ENCODE data around the gene XRCC3.

XRCC3 gene

DNA sequence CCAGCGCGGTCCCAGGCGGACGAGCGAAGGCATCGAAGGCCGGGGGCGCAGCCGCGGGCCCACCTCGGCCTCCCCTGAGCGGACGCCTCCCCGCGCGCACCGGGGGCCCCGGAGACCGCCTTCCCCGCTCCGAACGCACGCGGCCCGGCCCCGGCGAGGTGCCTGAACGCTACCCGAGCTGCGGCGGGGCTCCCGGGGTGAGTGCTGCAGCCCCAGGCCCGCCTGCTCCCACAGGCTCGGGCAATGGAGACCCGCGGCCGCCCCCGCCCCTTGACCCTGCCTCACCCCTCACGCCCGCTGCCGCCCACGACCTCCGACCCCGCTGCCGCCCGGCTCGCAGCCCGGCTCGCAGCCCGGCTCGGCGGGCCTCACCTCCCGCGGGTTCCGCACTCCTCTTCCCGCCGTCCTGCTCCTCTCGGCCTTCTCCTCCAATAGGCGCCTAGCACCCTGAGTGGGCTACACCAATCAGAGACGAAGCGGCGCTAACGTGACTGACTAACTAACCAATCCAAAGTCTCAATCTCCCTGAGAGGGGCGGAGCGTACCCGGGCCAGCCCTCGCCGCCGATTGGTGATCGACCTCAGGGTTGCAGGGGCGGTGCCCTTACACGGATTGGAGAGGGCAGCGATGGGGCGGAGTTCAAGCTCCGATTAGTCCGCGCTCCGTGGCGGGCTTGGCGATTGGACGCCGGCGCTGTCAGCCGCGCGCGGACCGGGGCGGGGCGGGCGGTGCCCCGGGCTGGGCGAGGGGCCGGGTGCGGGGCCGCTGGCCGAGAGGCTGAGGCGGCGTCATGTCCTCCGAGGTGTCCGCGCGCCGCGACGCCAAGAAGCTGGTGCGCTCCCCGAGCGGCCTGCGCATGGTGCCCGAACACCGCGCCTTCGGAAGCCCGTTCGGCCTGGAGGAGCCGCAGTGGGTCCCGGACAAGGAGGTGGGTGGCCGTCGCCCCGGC is at the start of gene XRCC3, which contains the start of gene ZFYVE21:
XRCC3 (minus strand) TSS at position 400 of the 949 bp plus-strand sequence. CDS start 4,364 bp downstream, outside the sequence.
ZFYVE21 (plus strand) TSS at position 759 of the 949 bp plus-strand sequence; CDS start at position 791, 32 bp downstream.
- peak; percentile 100 for DNase-seq

DNA sequence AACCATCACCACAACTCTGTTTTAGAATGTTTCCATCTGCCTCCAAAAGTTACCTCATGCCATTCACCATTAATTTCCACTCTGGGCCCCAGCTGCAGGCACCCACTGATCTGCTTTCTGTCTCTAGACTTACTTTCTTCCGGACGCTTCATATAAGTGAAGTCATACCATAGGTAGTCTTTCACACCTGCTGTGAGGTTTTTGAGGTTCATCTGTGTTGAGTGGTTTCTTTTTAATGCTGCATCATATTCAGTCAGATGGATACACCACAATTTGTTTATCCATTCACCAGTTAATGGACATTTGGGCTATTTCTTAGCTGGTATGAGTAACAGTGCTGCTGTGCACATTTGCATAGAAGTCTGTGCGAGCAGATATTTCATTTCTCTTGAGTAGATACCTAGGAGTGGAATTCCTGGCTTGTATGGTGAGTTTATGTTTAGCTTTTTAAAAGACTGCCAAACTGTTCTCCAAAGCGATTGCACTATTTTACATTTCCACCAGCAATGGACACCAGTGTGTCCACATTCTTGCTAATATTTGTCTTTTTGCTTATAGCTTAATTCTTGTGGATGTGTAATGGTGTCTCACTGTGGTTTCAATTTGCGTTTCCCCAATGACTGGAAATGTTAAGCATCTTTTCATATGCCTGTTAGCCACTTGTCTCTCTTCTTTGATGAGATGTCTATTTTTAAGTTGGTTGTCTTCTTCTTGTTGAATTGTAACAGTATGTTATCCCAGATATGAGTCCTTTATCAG is 48.7 kb upstream of the XRCC3 start:
- no peak for DNase-seq

DNA sequence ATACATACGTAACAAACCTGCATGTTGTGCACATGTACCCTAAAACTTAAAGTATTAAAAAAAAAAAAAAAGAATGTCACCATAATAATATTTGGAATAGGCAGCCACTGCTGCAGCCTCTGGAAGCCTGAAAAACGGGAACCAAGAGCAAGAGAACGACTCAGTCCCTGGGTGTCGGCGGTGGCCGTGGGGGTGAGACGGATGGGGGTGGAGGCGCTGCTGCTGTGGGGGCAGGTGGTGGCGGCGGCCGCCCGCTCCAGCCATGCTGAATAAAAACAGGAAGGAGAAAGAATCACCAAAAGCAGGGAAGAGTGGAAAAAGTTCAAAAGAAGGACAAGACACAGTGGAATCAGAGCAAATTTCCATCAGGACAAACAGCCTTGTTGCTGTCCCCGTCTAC is 47.3 kb upstream of the XRCC3 start:
- no peak for DNase-seq

DNA sequence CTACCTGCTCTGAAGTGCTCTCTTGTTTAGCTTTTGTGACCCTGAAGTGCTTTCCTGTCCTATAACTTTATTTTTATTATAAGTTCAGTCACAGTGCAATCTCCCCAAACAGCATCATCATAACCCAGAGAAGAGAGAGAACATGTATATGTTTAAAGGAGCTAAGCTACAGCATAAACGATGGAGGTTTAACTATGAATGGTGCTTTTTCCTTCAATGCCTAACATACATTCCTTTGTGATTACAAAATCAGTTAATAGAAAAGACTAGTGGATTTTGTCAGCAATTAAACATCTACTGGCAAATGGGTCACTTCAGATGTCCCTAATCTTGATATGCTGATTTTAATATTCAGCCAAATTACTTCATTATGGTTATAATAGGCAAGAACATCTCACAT is 46.8 kb upstream of the XRCC3 start:
- no peak for DNase-seq

DNA sequence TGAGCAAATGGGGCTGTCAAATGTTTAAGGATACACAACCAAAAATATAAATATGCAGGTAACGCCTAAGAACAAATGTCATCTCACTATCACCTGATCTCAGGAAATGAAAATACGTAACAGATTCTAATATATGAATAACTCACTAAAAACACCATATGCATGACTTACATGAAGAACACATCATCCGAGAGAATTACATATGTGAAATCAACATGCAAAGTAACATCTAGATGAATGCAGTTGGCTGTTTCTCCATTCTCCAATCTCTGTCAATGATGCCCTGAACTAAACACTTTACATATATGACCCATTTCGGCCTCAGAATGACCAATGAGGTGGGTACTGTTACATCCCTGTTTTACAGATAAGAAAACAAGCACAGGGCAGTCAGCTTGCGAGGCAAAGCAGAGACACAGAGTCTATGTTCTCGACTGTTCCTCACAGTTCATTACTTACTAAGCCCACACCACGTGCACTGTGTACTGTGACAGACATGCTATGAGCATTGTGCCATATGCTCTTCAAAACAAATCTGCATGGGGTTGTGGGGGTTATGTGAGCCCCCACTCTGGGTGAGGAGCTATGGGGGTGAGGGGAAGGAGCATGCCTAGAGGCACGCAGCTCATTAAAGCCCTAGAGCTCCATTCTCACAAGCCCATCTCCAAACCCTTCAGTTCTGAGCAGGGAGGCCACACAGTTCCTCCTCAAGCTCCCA is 43.0 kb upstream of the XRCC3 start:
- no peak for DNase-seq

DNA sequence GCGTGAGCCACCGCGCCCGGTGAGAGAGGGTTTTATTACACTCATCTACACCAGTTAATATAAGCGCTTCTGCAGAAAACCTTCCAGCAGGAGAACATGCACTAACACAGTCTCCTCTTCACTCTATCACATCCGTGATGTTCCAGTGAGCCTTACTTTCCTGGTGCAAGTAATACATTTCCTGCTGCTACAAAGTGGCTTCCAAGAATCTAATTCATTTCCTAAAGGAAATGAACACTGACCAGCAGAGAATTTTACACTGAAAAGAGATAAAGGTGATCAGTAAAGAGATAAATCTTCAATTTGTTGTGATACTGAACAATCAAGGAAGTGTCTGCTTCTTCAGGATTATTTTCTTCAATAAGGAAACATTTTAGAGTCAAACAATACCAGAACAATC is 39.8 kb upstream of the XRCC3 start:
- no peak for DNase-seq

DNA sequence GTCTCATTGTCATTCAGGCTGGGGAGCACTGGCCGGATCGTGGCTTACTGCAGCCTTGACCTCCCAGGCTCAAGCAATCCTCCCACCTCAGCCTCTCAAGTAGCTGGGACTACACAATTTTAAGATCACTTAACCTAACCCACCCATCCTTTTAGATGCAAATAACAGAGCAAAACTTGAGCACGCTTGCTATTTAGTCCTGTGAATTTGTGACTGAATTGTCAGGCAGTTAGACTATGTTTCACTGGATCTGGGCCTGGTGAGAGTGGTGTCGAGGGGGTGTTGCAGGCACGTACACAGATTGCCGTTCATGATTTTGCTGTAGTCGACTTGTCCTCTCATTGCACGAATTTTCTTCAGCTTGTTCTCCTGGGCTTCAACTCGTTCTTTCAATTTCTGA is 38.5 kb upstream of the XRCC3 start:
- DNase-seq: no peak

DNA sequence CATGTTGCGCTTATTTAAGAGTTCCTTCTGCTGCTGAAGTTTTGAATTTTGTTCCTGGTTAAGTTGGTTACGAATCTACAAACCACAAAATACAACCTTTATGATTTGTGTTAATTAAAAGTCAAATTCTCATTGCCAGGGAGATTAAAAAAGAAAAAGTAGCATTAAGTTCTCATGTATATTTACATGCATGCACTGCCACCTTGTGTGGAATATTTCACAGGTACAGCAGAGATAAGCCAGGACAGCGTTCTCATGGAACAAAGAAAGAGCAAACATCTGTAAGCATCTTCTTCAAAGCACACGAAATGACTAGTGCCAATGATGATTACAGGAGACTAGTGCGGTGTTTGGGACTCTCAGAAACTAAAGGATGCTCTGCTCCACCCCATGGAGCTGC is 34.6 kb upstream of the XRCC3 start:
- no peak for DNase-seq

DNA sequence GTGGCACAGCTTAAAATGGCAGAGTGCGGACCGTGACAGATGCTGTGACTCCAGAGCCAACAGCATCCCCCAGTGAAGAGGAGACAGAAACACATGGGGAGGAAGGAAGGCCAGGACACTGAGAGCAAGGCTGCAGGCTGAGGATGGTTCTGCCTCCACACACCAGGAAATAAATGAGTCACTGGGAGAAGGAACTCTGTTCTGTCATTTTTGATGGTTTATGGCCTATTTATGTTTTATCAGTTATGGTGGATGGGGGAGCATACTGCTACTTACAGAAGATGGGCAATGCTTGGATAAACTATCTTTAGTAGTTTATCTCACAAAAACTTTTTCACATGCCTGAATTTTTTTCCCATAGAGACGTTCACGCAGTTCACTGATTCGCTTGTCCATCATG is 34.2 kb upstream of the XRCC3 start:
- no peak for DNase-seq

DNA sequence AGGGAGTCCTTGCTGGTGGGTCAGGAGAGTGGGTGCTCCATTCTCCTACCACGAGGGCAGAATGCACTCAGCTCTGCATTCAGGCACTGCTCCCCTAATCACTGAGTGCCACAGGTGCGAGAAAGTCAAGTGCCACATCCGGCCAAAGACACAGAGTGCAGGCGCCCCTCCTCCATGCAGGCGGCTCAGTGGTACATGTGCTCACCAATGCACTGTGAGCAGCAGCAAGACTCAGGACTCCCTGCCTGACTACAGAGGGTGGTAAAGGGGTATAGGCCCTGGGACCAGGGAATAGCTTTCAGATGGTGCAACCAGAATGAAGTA is 33.2 kb upstream of the XRCC3 start:
- DNase-seq: peak; percentile 59

DNA sequence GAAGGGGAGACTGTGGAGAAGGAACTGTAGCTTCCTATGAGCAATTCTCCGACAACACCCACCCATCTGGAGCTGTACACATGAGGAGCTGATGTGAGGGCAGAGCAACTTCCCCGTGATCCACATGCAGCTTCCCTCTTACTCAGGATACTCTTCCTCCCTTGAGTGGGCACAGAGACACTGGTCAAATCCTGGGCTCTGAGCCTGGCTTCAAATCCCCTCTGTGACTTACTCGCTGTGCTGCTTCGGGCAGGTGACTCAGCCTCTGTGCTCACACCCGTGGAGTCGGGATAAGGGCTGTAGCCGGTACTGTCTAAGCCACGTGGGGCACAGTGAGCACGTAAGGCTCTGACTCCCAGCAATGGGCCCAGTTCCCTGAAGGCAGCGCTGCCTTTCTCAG is 31.4 kb upstream of the XRCC3 start:
- DNase-seq: no peak

DNA sequence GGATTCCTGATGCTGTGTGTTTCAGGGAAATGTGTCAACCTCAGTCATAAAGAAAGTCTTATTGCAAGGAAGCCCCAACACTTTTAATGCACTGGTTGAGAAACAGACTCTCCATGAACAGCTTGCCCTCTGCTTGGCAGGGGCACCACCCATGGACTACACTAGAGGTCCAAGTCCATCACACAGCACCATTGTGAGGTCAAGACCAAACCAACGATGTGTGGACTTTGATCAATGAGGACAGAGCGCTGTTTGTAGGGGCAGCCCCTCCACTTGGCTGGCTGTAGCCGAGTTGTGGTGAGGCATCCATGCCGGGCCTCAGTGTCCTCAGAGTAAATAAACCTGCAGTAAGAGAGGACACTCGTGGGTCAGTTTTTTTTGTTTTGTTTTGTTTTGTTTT is 30.2 kb upstream of the XRCC3 start:
- no peak for DNase-seq

DNA sequence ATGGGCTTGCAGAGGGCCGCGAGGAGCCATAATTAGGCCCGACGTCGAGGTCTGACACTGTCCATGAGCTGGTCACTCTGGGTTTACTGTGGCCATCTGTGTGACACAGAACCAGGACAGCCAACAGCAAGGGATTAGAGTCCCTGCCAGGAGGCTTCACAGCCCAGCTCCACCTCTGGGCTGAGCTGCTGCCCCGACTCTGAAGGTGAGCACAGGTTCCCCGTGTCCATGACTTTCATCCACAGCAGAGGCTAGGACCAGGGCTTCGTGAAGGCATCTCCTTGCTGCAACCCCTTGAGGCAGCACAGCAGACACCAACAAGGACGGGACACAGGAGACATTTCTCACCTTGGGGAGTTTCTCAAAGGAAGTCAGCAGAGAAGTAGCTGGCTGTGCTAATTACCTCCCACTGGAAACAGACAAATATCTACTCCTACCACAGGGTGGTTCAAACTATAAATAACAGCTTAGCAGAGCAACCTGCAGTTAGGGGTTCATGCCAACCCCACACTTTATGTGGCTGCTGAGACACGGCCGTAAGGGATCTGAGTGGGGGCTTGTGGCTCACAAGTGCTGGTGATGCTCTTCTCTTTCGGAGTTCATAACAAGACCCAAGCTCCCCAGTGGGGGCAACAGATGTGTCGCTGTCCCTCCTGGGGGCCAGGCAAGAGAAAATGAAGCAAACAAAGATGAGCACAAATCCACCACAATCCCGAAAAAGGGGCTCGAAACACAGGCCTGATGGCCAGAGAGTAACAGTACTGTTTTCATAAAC is 29.6 kb upstream of the XRCC3 start:
- DNase-seq: no peak

DNA sequence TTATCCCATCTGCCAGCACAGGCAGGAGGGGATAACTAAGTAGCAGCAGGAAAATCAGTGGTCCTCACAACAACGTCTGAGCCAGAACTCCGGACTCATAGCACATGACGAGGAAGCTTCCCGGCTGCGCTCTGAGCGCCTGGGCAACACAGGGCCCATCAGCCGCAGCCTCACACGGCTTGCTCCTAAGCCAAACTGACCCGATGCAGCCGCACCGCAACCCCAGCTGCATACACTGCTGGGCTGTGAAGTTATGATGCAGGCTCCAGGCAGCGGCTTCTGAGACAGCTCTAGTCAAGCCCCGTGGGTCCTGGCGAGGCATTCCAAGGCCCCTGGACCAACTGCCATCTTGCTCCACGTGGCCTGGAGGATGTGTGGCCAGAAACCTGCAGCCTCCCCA is 28.4 kb upstream of the XRCC3 start:
- DNase-seq: no peak

DNA sequence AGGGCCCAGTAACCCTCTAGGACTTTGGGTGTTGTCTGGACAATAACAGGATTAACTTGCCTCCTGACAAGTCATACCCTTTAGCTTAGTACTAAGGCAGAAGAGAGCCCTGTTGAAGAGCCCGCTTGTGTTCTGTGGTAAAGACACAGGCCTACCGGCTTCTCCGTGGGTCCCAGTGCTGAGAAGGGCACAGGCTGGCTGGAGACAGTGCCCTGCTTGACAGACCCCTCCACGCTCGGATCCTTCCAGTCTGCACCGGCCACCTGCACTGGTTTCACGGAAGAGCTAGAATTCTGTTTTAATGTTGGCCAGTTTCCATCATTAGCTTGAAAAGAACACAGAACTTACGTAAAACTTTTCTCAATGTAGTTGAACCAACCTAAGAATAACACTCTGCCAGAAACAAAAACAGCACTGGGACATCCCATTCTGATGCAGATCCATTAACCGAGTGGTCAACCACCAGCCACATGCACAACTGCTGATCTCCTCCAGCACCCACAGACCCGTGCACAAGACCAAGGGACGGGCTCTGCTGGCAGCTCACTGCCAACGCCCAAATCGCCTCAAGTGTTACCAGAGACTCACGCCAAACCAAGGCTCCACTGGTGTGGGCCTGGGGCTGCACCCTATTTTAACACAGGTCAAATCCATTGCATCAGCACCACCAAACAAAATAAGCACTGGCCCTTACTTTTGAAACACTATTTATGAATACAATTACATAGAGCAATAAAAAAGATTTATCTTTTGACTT is 27.4 kb upstream of the XRCC3 start:
- no peak for DNase-seq

DNA sequence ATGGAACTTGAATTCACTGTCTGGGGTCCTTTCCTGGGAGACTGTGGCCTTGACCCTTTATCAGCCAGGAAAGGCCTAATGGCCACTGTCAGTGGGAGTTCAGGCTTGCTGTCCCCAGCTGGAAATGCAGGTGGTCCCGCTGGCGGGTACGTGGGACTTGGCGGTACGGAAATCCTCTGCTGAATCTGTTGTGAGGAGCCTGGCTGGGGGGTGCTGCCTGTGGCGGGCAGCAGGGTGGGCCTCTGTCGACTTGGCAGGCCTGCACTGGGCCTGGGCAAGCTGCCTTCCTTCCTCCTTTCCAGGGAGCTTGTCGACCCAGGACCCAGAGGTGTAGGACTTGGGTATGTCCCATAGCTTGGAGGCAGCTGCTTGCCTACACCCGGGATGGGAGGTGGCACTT is 26.6 kb upstream of the XRCC3 start:
- no peak for DNase-seq

DNA sequence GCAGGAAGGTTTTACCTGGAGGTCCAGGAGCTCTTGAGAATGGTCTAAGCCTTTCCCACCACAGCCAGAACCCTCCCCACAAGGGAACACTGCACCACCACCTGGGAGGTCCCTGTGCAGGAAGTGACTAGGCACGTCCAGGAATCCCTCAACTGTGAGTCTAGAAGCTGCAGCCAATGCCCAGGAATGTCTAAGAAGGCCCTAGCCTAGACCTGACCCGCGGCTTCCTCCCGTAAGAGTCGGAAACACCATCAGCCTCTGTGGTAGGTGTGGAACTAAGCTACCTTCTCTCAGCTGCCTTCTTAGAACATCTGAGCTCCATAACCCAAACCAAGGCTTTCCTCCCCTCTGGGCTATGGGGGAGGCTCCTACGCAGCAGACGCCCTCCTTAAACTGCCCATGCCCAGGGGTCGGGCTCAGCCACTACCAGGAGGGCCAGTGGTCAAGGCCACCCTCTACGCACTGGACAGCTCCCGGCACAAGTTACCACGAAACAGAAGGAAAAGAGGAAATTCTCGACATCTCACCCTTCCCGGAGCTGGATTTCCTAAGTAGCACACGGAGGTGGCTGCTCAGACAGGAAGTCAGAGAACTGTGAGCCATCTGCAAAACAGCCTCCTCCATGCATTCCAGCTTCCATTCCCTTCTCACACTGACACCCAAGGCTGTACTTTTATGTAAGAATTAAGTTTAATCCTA is 25.9 kb upstream of the XRCC3 start:
- DNase-seq: no peak

DNA sequence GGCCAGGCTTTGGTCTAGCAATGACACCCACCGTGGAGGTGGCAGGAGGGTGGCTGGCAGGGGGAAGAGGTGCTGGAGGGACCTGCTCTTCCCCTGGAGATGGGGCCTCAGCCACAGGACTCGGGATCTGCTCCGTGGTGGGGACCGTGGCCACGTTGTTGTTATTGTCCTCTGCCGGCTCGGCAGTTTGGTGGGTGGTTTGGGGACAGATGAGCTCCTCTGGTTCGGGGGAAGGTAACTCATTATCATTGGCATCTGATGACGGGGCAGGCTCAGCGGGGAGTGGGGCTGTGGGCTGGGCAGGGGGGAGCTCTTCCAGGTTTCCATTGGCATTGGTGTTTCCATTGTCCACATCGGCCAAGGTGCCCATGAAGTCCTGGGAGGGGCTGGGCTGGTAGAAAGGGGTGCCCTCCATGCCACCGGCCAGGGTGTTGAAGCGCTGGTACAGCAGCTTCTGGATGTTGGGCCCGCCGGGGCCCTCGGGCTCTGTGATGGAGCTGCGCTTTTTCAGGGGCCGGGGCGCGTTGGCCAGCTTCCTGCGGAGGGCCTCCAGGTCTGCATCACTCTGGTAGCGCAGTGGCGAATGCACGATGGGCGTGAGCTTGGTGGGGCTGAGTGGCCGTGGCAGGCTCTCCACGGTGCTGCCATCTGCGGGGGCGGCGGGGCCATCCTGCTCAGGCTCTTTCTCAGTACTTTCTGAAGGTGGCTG is 24.7 kb upstream of the XRCC3 start:
- no peak for DNase-seq

DNA sequence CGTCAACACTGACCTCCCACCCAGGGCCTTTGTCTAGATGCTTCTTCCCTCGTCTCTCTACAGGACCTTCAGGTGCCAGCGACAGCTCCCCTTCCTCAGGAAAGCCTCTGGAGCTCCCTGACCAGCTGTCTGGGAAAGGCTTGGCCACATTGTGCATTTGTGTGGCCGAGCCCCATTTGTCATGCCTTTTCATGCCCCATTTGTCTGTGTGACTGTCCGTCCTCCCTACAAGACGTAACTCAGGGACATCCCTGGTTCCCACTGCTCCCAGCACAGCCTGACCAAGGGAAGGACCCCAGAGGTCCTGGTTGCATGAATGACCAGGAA is 24.2 kb upstream of the XRCC3 start:
- DNase-seq: no peak

DNA sequence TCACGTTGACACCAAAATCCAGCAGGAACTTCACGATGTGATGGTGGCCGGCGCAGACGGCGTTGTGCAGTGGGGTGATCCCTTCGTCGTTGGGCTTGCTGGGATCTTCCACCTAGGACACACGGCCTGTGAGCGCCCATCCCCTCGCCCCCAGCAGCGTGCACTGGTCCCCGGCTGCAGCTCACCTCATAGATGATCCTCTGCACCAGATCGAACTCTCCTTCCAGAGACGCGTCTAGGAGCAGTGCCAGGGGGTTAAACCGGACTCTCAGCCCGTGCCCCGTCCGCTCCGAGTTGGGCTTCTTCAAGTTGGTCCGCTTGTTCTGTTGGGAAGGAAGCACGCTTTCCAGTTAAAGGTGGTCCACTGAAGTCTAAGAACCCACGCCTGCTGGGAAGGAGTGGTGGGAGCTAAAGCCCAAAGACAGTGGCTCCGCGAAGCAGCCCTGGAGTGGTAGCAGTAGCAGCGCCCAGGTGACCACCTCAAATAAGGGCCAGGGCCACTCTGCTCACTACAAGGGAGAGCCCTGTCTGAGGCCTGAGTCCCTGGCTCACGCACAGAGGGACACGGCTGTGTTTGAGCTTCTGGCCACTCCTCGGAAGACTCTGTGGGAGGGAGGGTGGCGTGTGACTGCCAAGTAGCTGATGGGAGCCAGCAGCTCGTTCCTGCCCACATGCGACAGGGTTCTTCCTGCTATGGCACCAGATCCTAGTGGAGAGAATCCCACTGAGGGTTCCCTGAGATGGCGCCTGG is 23.6 kb upstream of the XRCC3 start:
- DNase-seq: no peak
